Neural progenitor cell (in vitro differentiated cells): ENCODE measurements around the gene ORC4. TPM values are rescaled to one million over a fixed set of nuclear protein-coding genes. Genes with fewer than 3 reads are reported as not detected.

Source experiments
- DNase-seq: peaks from one replicate; pipeline ENCODE4 v3.0.0-alpha.2; 2016; ENCODE audit warnings: low spot score
- H2AFZ ChIP-seq: fragments of 200-600 bp; sonication (generic); replicated peaks from 2 replicates; pipeline ENCODE4 v1.6.1; 2016; ENCODE audit warnings: antibody characterized with exemption
- H3F3A ChIP-seq: fragments of 200-600 bp; sonication (generic); 2 replicates; pipeline ENCODE4 v1.6.1; 2016; ENCODE audit warnings: antibody characterized with exemption, low read depth
- H3K27ac ChIP-seq: fragments of 200-600 bp; sonication (generic); 2 replicates; pipeline ENCODE4 v1.5.1; 2016; ENCODE audit warnings: mild to moderate bottlenecking
- H3K27me3 ChIP-seq: fragments of 200-600 bp; sonication (generic); 2 replicates; pipeline ENCODE4 v1.6.1; 2016; ENCODE audit warnings: mild to moderate bottlenecking, moderate library complexity
- H3K36me3 ChIP-seq: fragments of 200-600 bp; sonication (generic); 2 replicates; pipeline ENCODE4 v1.5.1; 2016
- H3K4me1 ChIP-seq: fragments of 200-600 bp; sonication (generic); 2 replicates; pipeline ENCODE4 v1.6.1; 2016; ENCODE audit warnings: mixed run types
- H3K4me2 ChIP-seq: fragments of 200-600 bp; sonication (generic); 2 replicates; pipeline ENCODE4 v1.6.1; 2016
- H3K4me3 ChIP-seq: fragments of 200-600 bp; sonication (generic); 2 replicates; pipeline ENCODE4 v1.5.1; 2016
- H3K79me2 ChIP-seq: fragments of 200-600 bp; sonication (generic); 2 replicates; pipeline ENCODE4 v1.6.1; 2016; ENCODE audit warnings: low read depth
- H3K9ac ChIP-seq: fragments of 200-600 bp; sonication (generic); 2 replicates; pipeline ENCODE4 v1.6.1; 2016
- H3K9me3 ChIP-seq: fragments of 200-600 bp; sonication (generic); 2 replicates; pipeline ENCODE4 v1.5.1; 2016; ENCODE audit warnings: low read depth
- H4K20me1 ChIP-seq: fragments of 200-600 bp; sonication (generic); 2 replicates; pipeline ENCODE4 v1.6.1; 2016; ENCODE audit warnings: low read depth
- H3K27ac Mint-ChIP-seq: 3 replicates; pipeline ENCODE4 v1.8.0; 2021; ENCODE audit warnings: mixed read lengths
- H3K27me3 Mint-ChIP-seq: 2 replicates; pipeline ENCODE4 v1.8.0; 2022; ENCODE audit warnings: low read depth, mild to moderate bottlenecking, inconsistent platforms, moderate library complexity, mixed read lengths; ENCODE audit not compliant: insufficient read depth
- H3K36me3 Mint-ChIP-seq: 3 replicates; pipeline ENCODE4 v1.8.0; 2021; ENCODE audit warnings: mixed read lengths
- H3K4me1 Mint-ChIP-seq: 3 replicates; pipeline ENCODE4 v1.8.0; 2021; ENCODE audit warnings: mixed read lengths
- H3K4me3 Mint-ChIP-seq: 3 replicates; pipeline ENCODE4 v1.8.0; 2021; ENCODE audit warnings: mild to moderate bottlenecking, moderate library complexity, mixed read lengths
- H3K9me3 Mint-ChIP-seq: 3 replicates; pipeline ENCODE4 v1.8.0; 2020; ENCODE audit warnings: mixed read lengths
- CTCF ChIP-seq: fragments of 200-600 bp; sonication (generic); IDR thresholded peaks from 2 replicates; pipeline ENCODE4 v1.5.1; 2017; ENCODE audit warnings: antibody characterized with exemption, mild to moderate bottlenecking
- EZH2 ChIP-seq: fragments of 200-600 bp; sonication (generic); IDR thresholded peaks from 2 replicates; pipeline ENCODE4 v1.6.1; 2017; ENCODE audit warnings: antibody characterized with exemption, mild to moderate bottlenecking, moderate library complexity
- EZH2phosphoT487 ChIP-seq: fragments of 200-600 bp; sonication (generic); IDR thresholded peaks from 2 replicates; pipeline ENCODE4 v1.6.1; 2017; ENCODE audit warnings: antibody characterized with exemption
- total RNA-seq: library from RNA; depleted of rRNA; stranded (reverse); fragments of >200 nt; gene quantifications from 2 replicates; pipeline ENCODE4 v1.2.3, GENCODE V29; 2015; ENCODE audit warnings: low replicate concordance

Gene ORC4
- total RNA-seq, 1 donor from 2014 or later = 314 TPM

GRCh38 chr2:147934881-147935620, 85.5 kb downstream of the ORC4 start:
- Mint-ChIP-seq H3K27ac (no peak overlapping the region), H3K4me1 (no peaks in the 10 kb centered on the region)

GRCh38 chr2:147933931-147934330, 86.6 kb downstream of the ORC4 start:
- no peaks in the 10 kb centered on the region for H3K27me3 ChIP-seq
- H2AFZ ChIP-seq = no peak overlapping the region

More at GRCh38 chr2:147934881-147935620, 85.5 kb downstream of the ORC4 start:
- H3K4me2 ChIP-seq = no peak overlapping the region
- no peaks in the 10 kb centered on the region for H3K27me3 ChIP-seq
- H3K9ac ChIP-seq = no peak overlapping the region
- H3K9me3 Mint-ChIP-seq = no peaks in the 10 kb centered on the region
- peaks cover 12% of the 10 kb centered on the region for H3F3A ChIP-seq
- no peaks in the 10 kb centered on the region for H3K79me2 ChIP-seq
- no peak overlapping the region for H3K4me3 Mint-ChIP-seq
- no peaks in the 10 kb centered on the region for H3K4me1 ChIP-seq
- H3K27ac ChIP-seq = no peak overlapping the region
- DNase-seq = no peak
- peaks cover 32% of the 10 kb centered on the region for H3K36me3 ChIP-seq
- H3K9me3 ChIP-seq = no peaks in the 10 kb centered on the region
- TF ChIP-seq CTCF (no peak), EZH2 (no peak), EZH2phosphoT487 (no peak)
- H3K4me3 ChIP-seq = no peak overlapping the region
- no peaks in the 10 kb centered on the region for H3K27me3 Mint-ChIP-seq
- peaks cover 17% of the 10 kb centered on the region for H3K36me3 Mint-ChIP-seq
- H2AFZ ChIP-seq = no peak overlapping the region
- no peaks in the 10 kb centered on the region for H4K20me1 ChIP-seq

GRCh38 chr2:147927053-147927588, 93.4 kb downstream of the ORC4 start:
- H3F3A ChIP-seq = peaks cover 14% of the 10 kb centered on the region
- no peak overlapping the region for H2AFZ ChIP-seq
- H3K4me1 Mint-ChIP-seq = no peaks in the 10 kb centered on the region
- H3K4me1 ChIP-seq = no peaks in the 10 kb centered on the region
- no peak overlapping the region for H3K4me3 ChIP-seq
- TF ChIP-seq CTCF (no peak), EZH2 (no peak), EZH2phosphoT487 (no peak)
- no peaks in the 10 kb centered on the region for H4K20me1 ChIP-seq
- no peaks in the 10 kb centered on the region for H3K79me2 ChIP-seq
- no peaks in the 10 kb centered on the region for H3K9me3 Mint-ChIP-seq
- no peaks in the 10 kb centered on the region for H3K9me3 ChIP-seq
- H3K27me3 ChIP-seq = no peaks in the 10 kb centered on the region
- H3K27ac ChIP-seq = no peak overlapping the region
- H3K4me2 ChIP-seq = no peak overlapping the region
- no peaks in the 10 kb centered on the region for H3K27me3 Mint-ChIP-seq
- no peaks in the 10 kb centered on the region for H3K36me3 ChIP-seq
- no peak for DNase-seq
- H3K4me3 Mint-ChIP-seq = no peak overlapping the region
- H3K27ac Mint-ChIP-seq = no peak overlapping the region
- no peak overlapping the region for H3K9ac ChIP-seq
- peaks cover 12% of the 10 kb centered on the region for H3K36me3 Mint-ChIP-seq

More at GRCh38 chr2:147933931-147934330, 86.6 kb downstream of the ORC4 start:
- H3K36me3 Mint-ChIP-seq = peaks cover 15% of the 10 kb centered on the region
- Histone ChIP-seq H4K20me1 (no peaks in the 10 kb centered on the region), H3K4me1 (no peaks in the 10 kb centered on the region), H3K9ac (no peak overlapping the region), H3K4me3 (no peak overlapping the region), H3K4me2 (no peak overlapping the region), H3K36me3 (peaks cover 30% of the 10 kb centered on the region), H3K9me3 (no peaks in the 10 kb centered on the region), H3K79me2 (no peaks in the 10 kb centered on the region), H3F3A (peaks cover 13% of the 10 kb centered on the region), H3K27ac (no peak overlapping the region)
- no peaks in the 10 kb centered on the region for H3K4me1 Mint-ChIP-seq
- DNase-seq = no peak
- H3K4me3 Mint-ChIP-seq = no peak overlapping the region
- no peak overlapping the region for H3K27ac Mint-ChIP-seq
- TF ChIP-seq EZH2phosphoT487 (no peak), CTCF (no peak), EZH2 (no peak)
- no peaks in the 10 kb centered on the region for H3K27me3 Mint-ChIP-seq
- no peaks in the 10 kb centered on the region for H3K9me3 Mint-ChIP-seq
